CD4-positive, alpha-beta T cell treated with Interleukin-4 for 1 hour (primary cell): Measurements from ENCODE around the gene WBP2NL.

ENCODE experiments used
- DNase-seq, 2 donors: peaks; one replicate each; pipeline ENCODE4 v3.0.0-alpha.2; 2020 to 2022

Gene WBP2NL

GRCh38 chr22:41979423-41980250, 19.0 kb upstream of the WBP2NL start:
- no peak for DNase-seq

GRCh38 chr22:41982865-41983264, 15.7 kb upstream of the WBP2NL start:
- DNase-seq: no peak

- no peak for DNase-seq
These were observed 14.8 kb upstream of the WBP2NL start for GRCh38 chr22:41983513-41984405.

- no peak for DNase-seq
These were observed 11.3 kb upstream of the WBP2NL start for GRCh38 chr22:41987276-41987675.

- DNase-seq: no peak
These were observed 9.3 kb upstream of the WBP2NL start for GRCh38 chr22:41989246-41989645.

DNA sequence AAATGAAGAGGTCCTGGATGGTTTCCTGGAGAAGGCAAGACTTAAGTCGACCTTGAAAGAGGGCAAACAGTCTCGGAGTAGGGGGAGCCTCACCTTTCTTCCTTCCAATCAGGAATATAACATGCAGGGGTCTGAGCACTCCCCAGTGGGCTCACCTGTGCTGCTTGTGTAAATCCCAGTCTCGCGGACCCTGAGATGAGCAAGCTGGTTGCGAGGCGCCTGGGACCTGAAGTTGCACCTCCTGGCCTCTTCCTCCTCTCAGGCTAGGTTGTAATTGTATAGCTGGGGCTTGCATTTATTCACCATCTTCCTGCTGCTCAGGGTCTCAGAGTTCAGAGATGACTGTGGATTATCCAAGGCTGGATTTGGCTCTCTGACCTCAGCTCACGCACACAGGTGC, 7.5 kb upstream of the WBP2NL start:
- DNase-seq: no peak

DNA sequence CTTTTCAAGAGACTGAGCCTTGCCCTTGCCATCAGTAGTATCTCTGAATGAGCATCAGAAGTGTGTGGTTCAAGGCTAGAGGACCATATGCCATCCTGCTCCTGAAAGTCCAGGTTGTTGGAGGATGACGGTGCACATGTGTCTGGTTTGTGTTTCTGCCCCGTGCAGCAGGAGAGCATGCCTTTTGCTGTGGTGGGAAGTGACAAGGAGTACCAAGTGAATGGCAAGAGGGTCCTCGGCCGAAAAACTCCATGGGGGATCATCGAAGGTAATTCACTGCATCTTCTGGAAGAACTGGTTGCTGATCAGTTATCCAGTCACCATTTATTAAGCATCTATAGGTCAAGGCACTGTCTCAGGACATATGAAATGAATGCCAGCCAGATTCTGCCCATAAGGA, 6.1 kb upstream of the WBP2NL start:
- DNase-seq: no peak

GRCh38 chr22:41995211-41995610, 3.4 kb upstream of the WBP2NL start:
- DNase-seq: no peak

GRCh38 chr22:41996826-41997225, 1.8 kb upstream of the WBP2NL start:
- DNase-seq: no peak

DNA sequence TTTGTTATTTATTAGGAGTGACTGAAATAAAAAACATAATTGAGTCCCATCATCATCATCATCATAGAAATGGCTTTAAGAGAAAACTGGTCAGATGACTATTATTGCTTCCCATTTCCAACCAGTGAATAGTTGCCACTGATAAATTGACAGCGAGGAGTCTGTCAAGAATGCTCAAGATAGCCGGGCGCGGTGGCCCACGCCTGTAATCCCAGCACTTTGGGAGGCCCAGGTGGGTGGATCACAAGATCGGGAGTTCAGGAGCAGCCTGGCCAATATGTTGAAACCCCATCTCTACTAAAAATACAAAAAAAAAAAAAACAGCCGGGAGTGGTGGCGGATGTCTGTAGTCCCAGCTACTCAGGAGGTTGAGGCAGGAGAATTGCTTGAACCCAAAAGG, 1.9 kb downstream of the WBP2NL start:
- DNase-seq: no peak

DNA sequence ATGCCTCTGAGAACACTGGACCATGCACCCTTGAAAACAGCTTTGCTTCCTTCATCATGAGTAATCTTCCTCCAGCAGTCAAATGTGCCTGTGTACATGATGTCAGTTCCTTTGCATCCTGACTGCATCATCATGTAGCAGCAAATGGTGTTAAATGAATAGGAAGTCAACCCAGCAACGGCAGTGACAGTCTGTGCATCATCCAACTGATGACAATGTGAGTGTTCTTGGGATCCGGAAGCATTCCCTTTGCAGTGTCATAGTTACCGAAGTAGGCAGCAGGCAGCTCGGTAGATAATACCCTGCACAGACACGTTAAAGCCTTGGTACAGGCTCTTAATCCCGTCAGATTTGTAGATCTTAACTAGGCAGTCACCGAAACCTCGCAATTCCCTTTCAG, 2.5 kb downstream of the WBP2NL start:
- DNase-seq: no peak

DNA sequence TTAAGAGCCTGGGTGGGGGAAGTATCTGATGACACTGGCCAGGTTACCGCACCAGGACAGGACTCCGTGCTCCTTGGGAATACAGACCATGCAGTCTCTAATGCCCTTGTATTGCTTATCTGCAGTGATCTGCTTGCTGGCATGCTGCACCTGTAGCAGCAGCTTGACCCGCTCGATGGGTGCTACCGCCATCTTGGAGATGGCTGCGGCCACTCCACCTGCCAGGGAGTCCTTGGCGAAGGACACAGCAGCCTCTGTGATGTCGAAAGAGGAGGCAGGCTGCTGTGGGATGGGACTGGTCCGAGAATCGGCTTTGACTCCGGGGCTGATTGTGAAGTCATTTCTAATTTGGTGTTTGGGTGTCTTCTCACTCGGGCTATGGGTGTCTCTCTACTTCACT, 3.1 kb downstream of the WBP2NL start:
- no peak for DNase-seq

DNA sequence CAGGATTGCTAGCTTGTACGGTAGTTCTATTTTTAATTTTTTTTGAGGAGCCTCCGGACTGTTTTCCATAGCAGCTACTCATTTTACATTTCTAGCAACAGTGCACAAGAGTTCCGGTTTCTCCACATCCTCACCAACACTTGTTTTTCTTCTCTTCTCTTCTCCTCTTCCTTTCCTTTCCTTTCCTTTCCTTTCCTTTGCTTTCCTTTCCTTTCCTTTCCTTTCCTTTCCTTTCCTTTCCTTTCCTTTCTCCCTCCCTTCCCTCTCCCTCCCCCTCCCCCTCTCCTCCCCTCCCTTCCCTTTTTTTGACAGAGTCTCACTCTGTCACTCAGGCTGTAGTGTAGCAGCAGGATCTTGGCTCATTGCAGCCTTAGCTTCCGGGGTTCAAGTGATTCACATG, 9.3 kb downstream of the WBP2NL start:
- DNase-seq: no peak

DNA sequence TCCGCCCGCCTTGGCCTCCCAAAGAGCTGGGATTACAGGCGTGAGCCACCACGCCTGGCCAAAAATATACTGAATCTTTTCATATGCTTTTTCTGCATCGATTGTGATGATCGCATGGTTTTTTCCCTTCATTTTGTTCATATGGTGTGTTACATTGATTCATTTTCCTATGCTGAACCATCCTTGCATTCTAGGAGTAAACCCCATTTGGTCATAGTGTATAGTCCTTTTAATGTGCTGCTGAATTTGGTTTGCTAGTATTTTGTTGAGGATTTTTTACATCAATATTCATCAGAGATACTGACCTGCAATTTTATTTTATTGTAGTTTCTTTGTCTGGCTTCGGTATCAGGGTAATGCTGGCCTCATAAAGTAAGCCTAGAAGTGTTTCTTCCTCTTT, 12.2 kb downstream of the WBP2NL start:
- DNase-seq: no peak

DNA sequence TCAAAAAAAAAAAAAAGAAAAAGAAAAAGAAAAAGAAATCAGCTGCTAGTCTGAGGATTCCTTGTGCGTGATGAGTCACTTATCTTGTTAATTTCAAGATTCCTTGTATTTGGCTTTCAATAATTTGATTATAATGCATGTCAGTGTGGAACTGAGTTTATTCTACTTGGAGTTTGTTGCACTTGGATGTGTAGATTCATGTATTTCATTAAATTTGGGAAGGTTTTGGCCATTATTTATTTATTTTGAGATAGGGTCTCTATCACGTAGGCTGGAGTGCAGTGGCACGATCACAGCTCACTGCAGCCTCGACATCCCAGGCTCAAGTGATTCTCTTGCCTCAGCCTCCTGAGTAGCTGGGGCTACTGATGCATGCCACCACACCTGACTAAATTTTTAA, 14.8 kb downstream of the WBP2NL start:
- DNase-seq: no peak

DNA sequence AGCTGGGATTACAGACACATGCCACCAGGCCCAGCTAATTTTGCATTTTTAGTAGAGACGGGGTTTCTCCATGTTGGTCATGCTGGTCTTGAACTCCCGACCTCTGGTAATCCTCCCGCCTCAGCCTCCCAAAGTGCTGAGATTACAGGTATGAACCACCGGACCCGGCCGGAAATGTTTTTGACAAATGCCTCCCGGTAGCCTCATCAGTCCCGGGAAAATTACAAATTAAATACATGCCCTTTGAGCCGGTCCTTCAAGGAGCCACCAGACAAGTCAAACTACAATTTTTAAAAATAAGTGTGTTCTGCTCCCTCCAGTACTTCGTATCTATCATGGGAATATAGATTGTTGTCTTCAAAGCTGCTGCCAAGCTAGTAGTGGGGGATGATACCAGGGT, 17.5 kb downstream of the WBP2NL start:
- DNase-seq: no peak

GRCh38 chr22:42018224-42018623, 19.6 kb downstream of the WBP2NL start:
- no peak for DNase-seq

GRCh38 chr22:42021571-42021970, 23.0 kb downstream of the WBP2NL start:
- DNase-seq: no peak

DNA sequence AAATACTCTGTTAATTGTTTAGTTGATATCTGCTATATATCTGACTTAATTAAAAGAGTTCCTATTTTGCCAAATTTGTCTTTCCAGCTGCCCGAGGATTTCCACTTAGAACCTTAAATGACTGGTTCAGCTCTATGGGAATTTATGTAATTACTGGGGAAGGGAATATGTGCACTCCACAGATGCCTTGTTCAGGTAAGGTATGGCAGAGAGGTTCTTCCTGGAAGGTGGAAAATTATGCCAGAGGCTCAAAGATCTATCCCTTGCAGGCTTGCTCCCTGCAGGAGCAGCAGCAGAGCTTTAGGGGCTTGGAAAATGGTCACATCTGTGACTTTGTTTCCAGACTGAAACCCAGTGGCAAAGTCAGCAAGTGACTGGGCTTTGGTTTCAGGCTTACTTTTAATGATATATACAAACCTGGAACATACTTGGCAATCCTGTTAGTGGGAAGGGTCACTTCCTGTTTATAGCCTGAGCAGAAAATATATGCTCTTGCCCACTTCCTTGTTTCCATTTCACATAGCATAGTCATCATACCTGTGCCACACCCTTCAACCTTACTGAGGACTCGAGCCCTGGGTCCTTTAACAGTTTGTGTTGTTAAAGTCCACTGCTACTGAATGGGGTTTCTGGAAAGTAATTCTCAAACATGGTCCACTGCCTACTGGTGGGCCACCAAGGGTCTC, 23.7 kb downstream of the WBP2NL start:
- peak in 1 of 2 donors; percentile 14 for DNase-seq

- DNase-seq: no peak
These were observed 26.8 kb downstream of the WBP2NL start for GRCh38 chr22:42025421-42025820.

- no peak for DNase-seq
These were observed 28.1 kb downstream of the WBP2NL start for GRCh38 chr22:42026705-42027104.

GRCh38 chr22:42033263-42034181, 34.9 kb downstream of the WBP2NL start:
- DNase-seq: no peak
